Embryonic facial prominence (tissue), 1 donor: ENCODE data around the gene PFN4.
A peak's percentile ranks its signal among the peaks of the same experiment; 100 is the strongest.
"Not testable (repeated sequence)": the region's sequence is repeated elsewhere in the genome, so short reads cannot be mapped to it uniquely, and the experiment has no call there.

Experiments
- DNase-seq: peaks from one replicate; pipeline ENCODE4 v3.0.0-alpha.2; 2016; ENCODE audit errors: extremely low spot score

PFN4 gene, protein sequence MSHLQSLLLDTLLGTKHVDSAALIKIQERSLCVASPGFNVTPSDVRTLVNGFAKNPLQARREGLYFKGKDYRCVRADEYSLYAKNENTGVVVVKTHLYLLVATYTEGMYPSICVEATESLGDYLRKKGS

DNA sequence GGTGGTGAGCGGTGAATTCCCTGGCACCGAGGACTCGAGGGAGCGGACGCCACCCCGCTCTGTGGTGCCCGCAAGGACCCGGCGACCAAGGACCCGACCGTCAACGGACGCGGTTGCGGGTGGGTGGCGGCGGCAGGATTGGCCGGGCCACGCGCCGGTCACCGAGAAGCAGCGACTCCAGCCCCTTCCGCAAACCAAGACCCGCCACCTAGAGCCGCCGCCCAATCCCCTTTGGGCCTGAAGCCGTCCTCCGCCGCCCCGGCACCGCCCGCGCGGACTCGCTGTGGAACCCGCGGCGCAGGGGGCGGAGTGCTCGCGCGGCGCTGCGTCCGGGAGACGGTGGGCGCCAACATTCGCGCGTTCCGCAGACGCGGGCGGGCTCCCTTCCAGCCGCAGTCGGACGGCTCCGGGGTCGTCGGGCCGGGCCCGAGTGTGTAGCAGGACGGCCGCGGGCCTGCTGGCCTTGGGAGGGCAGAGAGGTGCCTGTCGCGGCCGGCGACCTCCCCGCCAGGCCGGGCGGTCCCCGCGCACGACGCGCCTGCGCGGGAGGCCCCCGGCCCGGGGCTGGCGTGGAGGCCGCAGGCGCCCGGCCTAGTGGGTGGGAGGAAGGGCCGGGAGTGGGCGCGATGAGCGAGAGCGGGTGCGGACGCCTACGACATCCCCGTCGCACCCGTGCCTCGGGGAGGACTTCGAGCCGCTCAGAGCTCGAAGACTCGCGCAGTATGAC is at the start of gene PFN4, which contains the start of gene FAM228B:
TSS of gene PFN4 (minus strand) at position 140 of the 727 bp plus-strand sequence. CDS start 799 bp downstream, outside the sequence.
TSS of gene FAM228B (plus strand) at position 275 of the 727 bp plus-strand sequence. CDS start 893 bp downstream, outside the sequence.
- peak; percentile 40 for DNase-seq

DNA sequence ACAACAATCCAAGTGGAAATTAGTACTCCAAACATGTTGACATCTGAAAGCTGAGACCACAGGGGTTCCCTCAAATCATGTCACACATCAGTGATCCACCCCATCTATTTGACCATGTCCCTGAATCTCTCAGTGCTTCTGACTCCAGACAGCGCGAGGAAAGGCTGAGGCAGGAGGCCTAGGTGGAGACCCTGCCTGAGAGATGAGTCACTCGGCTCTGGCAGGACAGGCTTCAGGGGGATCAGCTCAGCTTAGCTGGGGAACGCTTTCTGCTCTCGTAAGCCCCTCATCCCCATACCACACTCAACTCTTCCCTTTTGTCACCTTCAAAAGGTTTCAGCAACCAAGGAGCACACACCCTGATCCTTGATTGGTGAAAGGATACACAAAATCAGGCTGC is 45.9 kb upstream of the PFN4 start:
- DNase-seq: no peak

DNA sequence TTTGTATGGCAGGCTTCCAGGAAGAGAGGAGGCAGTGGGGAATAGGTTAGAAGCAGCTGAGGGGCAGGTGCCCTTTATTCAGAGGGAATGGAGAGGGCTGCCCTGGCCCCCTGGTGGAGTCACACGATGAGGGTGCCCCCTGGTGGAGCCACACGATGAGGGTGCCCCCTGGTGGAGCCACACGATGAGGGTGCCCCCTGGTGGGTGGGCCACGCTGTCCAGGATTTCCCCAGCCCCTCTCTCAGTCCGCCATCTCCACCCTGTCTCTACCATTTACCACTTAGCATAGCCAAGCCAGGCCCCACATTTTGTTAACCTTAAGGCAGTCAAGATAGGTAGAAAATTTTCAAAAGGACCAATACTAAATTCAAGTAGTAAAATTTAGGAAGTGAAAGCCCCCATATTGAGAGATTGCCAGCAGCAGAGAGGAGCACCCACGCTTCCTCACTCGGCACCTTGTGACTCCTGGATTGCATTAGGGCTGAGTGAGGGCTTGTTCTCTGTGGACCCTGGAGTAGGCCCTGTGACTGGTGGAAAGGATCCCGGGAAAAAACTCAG is 41.4 kb upstream of the PFN4 start:
- no peak for DNase-seq

DNA sequence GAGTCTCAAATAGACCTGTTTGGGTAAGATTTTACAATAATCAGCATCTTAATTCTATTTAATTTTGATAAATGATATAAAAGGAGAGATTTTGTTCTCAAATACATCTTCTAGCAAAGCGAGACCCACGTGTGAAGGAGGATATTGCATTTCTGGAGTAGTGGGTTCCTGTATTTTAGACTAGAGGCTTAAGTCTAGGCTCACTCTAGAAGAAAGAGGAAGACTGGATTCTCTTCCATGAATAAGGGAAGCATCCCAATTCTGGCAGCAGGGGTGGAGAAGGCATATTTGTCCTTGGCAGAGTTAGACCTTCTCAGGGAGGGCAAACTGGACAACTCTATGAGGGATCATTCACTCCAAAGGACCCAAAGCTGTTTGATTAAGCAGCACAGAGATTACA is 40.5 kb upstream of the PFN4 start:
- DNase-seq: no peak

DNA sequence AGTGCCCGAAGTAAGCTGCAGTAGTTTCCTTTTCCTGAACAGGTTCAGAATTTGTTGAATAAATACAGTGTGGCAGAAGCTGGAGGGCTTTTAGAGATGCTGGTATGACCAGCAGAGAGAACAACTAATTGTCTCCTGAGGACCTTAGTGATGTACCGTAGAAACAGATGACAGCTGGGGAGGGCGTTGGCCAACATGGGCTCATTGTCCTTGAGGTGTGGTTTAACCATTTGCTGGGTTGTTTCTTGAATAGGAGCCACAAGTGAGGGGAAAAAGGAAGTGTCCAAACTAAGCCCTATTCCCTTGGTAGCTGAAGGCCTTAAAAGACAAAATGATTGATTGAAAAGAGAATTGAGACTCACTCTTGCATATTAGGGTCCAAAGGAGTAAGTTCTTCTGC is 40.1 kb upstream of the PFN4 start:
- no peak for DNase-seq

DNA sequence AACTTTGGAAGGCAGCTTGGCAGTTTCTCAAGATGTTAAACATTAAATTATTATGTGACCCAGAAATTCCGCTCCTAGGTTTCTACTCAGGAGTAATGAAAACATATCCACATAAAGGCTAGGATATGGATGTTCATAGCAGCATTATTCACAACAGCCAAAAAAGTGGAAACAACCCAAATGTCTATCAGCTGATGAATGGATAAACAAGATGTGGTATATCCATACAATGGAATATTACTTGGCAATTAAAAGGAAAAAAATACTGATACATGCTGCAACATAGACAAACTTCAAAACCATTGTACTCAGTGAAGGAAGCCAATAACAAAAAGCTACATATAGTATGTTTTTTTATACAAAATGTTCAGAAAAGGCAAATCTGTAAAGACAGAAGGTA is 39.4 kb upstream of the PFN4 start:
- no peak for DNase-seq

DNA sequence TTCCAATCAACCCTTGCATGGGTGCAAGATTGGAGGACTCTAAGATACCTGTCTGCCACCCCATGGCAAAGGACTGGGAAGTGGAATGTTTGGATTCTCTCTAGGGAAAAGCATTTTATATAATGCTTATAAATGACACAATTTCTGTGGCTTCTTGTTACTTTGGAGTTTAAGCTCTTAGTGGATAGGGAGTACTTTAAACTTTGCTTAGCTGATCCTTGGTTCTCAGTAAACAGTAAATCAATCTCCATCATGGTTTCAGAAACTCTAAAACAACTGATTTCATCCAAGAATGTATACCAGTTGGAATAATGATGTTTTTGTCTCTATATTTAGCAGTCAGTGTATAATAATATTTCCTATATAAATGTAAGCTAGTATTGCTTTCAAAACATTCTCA is 37.6 kb upstream of the PFN4 start:
- no peak for DNase-seq

DNA sequence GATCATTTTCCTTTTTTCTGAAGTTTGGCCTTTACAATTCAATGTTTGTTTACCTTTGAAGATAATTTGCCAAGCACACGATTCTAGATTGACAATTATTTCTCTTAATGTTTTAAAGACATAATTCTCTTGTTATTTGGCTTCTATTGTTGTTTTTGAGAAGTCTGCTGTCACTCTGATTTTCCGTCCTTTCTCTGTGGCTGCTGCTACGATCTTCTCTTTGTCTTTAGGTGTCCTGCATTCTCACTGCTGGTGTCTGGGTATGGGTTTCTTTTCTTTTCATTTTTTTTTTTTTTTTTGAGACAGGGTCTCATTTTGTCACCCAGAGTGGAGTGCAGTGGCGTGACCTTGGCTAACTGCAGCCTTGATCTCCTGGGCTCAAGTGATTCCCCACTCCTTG is 36.6 kb upstream of the PFN4 start:
- no peak for DNase-seq

DNA sequence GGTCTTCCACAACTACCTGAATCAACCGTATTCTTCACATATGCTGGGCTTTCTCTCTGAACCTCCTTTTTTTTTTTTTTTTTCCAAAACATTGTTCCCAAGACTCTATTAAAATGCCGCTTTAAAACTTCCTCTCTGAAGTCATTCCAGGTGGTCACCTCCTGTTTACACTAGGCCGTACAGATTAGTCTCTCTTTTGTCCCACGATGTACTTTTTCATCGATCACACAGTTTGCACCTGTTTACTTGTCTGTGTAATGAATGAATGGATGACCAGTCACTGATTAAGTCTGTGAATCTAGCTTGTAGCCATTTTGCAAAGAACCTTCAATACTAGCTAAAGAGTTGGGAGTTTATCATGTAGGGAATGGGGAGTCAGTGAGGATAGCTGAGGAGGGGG is 35.0 kb upstream of the PFN4 start:
- no peak for DNase-seq

DNA sequence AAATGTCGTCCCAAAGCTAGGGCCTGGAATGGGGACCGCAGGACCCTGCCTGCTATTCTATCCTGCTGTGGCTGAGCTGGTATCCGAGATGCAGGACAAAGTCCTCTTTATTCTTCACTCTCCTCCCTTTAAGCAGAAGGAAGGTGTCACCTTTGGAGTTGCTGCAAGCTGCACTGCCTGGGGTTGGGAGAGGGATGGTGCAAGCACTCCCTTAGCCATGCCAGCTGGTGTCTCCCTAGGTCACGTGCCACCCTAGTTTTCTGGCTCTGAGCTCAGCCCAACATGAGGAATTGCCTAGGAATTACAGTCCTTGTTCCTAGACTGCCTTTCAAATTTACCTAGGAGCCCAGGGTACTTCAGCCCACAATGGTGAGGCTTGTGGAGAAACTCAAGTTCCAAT is 30.3 kb upstream of the PFN4 start:
- DNase-seq: no peak

DNA sequence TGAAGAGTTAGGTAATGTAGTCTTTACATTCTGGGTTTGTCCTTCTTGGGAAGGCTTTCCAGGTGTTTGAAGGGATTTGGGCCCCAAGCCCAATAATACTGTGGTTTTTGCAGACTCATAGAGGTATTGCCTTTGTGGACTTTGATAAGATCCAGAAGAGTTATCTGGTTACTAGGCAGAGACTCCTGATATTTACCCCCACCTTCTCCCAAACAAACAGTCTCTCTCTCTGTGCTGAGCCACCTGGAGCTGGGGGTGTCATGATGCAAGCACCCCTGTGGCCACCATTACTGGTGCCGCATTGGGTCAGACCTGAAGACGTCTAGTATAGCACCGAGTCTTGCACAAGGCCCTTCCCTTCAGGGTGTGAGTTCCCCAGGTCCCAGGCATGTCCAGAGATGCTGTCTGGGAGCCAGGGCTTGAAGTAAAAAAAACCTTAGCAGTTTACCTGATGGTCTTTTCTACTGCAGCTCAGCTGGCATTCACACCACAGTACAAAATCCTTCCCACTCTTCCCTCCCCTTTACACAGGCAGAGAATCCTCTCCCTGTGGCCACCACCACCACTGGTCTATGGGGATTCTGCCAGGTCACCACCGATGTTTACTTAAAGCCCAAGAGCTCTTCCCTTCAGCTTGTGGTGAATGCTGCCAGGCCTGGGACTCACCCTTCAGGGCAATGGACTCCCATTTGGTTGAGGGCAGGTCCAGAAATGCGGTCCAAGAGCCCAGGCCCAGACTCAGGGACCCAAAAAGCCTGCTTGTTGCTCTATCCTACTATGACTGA is 29.5 kb upstream of the PFN4 start:
- DNase-seq: no peak

DNA sequence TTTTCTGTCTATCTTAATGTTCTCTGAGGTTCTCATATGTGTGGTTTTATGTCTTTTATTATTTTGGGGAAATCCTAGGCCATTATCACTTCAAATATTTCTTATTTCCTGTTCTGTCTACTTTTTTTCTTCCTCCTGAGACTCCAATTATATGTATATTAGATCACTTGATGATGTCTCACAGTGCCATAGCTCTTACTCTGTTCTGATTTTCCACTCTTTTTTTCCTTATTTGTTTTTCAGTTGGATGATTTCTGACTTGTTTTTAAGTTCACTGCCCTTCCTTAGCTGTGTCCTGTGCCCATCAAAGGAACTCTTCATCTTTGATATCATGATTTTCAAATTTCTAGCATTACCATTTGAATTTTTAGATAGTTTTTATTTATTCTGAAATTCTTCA is 24.2 kb upstream of the PFN4 start:
- DNase-seq: no peak

DNA sequence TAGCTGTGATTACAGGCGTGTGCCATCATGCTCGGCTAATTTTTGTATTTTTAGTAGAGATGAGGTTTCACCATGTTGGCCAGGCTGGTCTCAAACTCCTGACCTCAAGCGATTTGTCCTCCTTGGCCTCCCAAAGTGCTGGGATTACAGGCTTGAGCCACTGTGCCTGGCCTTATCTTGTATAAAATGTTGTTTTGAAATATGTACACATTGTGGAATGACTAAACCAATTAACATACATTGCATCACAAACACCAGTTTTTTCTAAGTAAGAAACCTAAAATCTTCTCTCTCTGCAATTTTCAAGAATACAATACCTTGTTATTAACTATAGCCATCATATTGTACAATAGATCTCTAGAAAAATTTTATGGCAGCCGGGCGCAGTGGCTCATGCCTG is 17.2 kb upstream of the PFN4 start:
- not testable (repeated sequence) for DNase-seq

DNA sequence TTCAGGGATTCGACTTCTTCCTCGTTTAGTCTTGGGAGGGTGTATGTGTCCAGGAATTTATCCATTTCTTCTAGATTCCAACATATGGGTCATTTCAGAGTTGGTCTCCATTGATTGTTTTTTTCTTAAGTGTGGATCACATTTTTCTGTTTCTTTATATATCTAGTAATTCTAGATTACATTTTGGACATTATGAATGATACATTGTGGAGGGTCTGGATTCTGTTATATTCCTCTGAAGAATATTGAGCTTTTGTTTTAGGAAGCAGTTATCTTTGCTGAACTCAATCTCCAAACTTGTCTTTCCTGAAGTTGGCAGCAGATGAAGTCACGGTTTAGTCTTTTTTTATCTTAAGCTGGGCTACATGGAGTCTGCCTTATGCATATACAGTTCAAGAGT is 9.4 kb upstream of the PFN4 start:
- no peak for DNase-seq

DNA sequence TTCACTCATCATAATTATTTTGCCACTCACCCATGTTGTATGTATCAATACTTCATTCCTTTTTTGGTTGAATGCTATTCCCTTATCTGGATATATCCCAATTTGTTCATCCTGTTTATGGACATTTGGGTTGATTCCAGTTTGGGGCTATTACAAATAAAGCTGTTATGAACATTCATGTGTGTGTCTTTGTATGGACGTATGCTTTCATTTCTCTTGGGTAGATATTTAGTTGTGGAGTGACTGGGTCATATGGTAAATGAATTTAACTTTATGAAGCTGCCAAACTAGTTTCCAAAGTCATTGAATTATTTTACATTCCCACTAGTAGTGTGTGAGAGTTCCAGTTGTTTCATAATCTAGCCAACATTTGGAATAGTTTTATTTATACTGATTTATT is 2.8 kb upstream of the PFN4 start:
- DNase-seq: no peak

DNA sequence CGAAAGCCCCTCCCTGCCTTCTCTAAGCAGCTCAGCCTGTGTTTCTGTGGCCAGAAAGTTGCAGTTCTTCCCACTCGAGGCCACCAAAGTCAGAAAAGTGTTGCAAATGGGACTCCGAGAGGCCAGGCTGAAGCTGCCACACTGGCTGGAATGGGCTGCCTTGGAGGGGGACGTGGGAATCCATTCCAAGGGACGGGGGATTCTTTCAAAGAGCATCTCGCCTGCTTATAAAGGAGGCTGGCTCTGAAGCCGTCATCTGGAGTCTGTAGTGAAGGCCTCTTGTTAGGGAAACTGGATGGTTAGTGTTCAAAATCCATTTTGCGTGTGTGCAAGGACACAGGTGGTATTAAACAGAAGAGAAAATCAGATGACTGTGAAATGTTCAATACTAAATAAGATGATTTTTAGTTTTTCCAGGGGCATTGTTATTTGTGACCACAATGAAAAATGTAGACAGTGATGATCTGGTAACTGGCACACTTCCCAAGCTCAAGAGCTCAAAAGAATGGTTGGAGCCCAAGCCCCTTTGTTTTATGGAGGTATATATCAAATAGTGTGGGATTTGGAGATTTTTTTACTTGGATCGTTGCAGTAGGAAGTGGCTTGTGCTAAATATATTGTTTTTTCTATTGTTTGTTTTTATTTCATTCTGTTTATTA is 917 bp upstream of the PFN4 start:
- peak; percentile 12 for DNase-seq

DNA sequence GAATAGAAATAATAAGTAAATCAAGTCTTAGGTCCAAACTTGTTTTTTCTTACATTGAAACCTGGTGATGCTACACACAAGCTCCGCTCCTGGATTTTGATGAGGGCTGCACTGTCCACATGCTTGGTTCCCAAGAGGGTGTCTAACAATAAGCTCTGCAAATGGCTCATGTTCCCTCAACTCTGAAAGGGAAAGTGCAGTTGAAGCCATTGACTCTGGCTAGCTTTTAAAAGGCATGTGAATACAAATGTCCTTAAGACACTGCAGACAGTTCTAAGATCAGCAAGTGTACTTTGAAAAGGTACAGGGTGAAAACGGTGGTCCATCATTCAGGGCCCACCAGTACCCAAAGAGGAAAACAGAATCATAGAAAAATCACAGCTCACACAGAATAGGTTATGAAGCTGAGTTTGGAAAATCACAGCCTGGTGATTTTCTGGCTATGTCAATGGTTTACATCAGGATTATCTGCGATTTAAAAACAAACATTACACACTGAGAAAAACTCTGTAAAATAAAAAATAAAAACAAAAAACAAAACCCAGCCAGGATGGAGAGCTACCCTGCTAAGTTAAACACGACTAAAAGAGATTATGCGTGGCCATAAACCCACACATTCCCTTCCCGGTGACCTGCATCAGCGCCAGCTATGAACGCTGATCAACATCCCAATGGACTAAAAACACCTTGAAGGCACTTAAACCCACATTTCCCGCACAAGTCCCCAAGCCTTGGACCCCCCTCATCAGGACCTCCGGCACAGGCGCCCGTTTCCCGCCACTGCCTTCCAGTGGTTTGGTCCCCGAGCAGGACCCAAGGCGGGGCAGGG is 554 bp downstream of the PFN4 start:
- DNase-seq: no peak

DNA sequence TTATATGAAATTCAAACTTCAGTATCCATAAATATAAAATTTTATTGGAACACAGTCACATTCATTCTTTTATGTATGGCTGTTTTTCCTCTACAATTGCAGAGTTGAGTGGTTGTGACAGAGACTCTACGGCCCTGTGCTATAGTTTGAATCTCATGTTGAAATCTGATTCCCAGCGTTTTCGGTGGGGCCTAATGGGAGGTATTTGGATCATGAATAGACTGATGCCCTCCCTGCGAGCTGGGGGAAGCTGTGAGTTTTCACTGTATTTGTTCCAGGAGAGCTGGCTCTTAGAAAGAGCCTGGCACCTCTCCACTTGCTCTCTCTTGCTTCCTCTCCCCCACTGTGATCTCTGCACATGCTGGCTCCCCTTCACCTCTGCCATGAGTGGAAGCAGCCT is 1.7 kb downstream of the PFN4 start:
- DNase-seq: peak; percentile 14

DNA sequence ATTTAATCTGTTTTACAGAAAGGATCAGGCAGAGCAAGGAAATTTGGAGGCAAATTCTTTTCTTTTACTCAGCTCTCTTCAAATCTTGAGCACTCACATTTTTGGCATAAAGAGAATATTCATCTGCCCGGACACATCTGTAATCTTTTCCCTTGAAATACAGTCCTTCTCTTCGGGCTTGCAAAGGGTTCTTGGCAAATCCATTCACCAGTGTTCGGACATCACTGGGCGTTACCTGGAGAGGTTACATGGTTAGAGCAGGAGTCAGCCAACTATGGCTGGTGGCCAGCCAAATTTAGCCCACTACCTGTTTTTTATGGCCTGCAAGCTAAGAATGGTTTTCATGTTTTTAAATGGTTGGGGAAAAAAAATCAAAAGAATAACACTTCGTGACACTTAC is 2.1 kb downstream of the PFN4 start:
- DNase-seq: no peak

DNA sequence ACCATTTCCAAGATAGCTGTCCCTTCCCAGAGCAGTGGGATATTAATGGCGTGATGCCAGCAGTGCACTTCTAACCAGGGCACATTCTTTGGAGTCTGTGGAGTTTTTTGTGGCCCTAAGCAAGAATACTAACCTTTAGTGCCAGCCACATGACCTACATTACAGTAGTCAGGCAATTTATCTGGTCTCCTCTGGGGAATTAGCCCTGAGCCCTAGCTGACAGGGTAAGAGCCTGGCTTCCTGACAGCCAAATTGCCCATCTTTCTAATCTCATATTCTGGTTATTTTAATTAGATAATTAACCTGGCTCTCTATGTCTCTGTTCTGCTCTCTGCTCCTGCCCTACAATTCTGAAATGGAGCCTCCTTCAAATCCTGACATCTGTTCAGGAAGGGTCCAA is 5.2 kb downstream of the PFN4 start:
- no peak for DNase-seq

DNA sequence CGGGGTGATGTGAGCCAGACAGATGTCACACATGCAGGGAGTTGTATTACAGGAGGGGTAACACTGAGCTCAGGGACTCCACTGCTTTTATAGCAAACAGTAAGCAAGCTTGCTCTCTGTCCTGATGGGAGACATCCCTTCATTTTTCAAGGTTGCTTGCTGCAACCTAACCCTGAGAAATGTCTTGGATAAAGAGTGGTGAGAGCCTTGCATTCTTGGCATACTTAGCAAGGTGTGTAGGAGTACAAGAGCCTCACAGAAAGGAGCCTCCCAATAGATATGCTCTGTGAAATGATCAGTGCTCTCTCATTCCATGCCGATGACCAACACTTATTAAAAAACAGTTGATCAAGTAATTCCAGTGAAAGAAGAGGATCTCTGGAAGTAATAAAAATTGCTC is 8.1 kb downstream of the PFN4 start:
- DNase-seq: no peak
